Measurements from ENCODE around the gene PPCS. TPM values are rescaled to one million over a fixed set of nuclear protein-coding genes. Genes with fewer than 3 reads are reported as not detected.

PPCS gene
- total RNA-seq, 2 donors from 2014 or later: 71.2 to 101 TPM

DNA sequence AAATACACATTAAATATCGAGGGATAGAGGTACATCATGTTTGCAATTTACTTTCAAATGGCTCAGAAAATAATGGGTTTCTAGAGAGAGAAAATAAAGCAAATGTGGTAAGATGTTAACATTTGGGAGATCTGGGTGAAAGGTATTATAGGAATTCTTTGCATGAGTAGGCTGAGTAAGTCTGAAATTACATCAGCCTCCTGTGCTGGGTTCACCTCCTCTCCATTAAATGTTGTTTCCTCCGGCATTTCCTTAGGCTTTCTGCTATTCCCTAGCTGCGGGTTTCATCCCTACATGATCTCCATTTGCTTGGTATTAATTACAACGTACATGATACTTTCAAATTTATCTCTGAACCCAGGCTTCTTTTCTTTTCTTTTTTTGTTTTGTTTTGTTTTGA lies 32.1 kb upstream of the PPCS start:
- Histone ChIP-seq H3K36me3 (no peaks in the 10 kb centered on the region), H3K4me1 (replicated peaks) (no peaks in the 10 kb centered on the region), H3K4me3 (no peak overlapping the region), H3K9me3 (no peaks in the 10 kb centered on the region), H3K27ac (no peak overlapping the region), H3K27me3 (replicated peaks; ENCODE audit: insufficient read depth) (no peaks in the 10 kb centered on the region)
- no peak for TF ChIP-seq POLR2A (IDR thresholded peaks at IDR 0.05)
- TF ChIP-seq, protein P1, sequence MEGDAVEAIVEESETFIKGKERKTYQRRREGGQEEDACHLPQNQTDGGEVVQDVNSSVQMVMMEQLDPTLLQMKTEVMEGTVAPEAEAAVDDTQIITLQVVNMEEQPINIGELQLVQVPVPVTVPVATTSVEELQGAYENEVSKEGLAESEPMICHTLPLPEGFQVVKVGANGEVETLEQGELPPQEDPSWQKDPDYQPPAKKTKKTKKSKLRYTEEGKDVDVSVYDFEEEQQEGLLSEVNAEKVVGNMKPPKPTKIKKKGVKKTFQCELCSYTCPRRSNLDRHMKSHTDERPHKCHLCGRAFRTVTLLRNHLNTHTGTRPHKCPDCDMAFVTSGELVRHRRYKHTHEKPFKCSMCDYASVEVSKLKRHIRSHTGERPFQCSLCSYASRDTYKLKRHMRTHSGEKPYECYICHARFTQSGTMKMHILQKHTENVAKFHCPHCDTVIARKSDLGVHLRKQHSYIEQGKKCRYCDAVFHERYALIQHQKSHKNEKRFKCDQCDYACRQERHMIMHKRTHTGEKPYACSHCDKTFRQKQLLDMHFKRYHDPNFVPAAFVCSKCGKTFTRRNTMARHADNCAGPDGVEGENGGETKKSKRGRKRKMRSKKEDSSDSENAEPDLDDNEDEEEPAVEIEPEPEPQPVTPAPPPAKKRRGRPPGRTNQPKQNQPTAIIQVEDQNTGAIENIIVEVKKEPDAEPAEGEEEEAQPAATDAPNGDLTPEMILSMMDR (IDR thresholded peaks at IDR 0.05): no peak
- no peak for TF ChIP-seq POLR2AphosphoS5 (IDR thresholded peaks at IDR 0.05)
- WGBS: 93% methylated on average over 4 of the region's 4 CpGs
- intact Hi-C loops (cut with DNase I): no loop called here
- DNase-seq (ENCODE audit: low spot score): no peak

DNA sequence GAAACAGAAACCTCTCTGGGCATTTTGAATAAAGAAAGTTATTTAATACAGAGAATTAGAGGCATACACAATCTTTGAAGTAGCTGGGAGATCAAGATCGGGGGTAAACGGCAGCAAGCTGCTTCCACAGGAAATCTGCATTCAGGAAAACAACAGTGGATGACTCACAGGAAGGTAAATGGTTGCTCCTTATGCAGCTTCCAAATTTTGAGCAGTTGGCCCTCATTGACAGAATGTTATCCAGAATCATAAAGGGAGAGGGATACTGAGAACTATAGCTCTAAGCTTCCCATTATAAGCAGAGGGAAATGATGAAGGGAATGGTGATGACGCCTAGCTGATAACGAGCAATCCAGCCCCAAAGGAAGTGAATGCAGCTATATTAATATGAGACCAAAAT lies 29.1 kb upstream of the PPCS start:
- no peak for DNase-seq (ENCODE audit: low spot score)
- no peaks in the 10 kb centered on the region for H3K9me3 ChIP-seq
- intact Hi-C loops (cut with DNase I): no loop called here
- H3K27me3 ChIP-seq (replicated peaks; ENCODE audit: insufficient read depth): no peaks in the 10 kb centered on the region
- TF ChIP-seq POLR2A (IDR thresholded peaks at IDR 0.05): no peak
- TF ChIP-seq, protein P1 (IDR thresholded peaks at IDR 0.05): no peak
- no peak for TF ChIP-seq POLR2AphosphoS5 (IDR thresholded peaks at IDR 0.05)
- no peaks in the 10 kb centered on the region for H3K4me1 ChIP-seq (replicated peaks)
- no peak overlapping the region for H3K4me3 ChIP-seq
- H3K27ac ChIP-seq: no peak overlapping the region
- 83% methylated on average over 4 of the region's 4 CpGs for WGBS
- no peaks in the 10 kb centered on the region for H3K36me3 ChIP-seq

DNA sequence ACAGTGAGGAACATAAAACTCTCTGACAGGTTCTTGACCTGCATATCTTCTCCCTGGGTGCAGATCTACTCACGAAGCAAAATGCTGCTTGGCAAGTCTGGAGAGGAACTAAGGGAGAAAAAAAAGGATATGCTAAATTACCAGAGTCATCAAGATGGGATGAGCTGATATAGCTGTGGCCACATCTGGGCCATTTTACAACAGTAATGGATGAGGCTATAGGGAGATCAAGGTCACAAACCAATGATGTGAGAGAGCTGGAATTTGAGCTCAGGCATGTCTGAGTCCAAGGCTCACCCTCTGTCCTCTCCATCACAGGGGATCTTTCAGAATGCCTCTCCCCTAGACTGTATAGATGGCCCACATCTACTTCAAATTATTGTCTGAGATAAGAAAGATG lies 26.7 kb upstream of the PPCS start:
- DNase-seq (ENCODE audit: low spot score): no peak
- Histone ChIP-seq H3K9me3 (no peaks in the 10 kb centered on the region), H3K36me3 (no peaks in the 10 kb centered on the region), H3K27ac (no peak overlapping the region), H3K4me1 (replicated peaks) (no peaks in the 10 kb centered on the region), H3K4me3 (no peak overlapping the region), H3K27me3 (replicated peaks; ENCODE audit: insufficient read depth) (no peaks in the 10 kb centered on the region)
- no peak for TF ChIP-seq POLR2A (IDR thresholded peaks at IDR 0.05)
- no peak for TF ChIP-seq POLR2AphosphoS5 (IDR thresholded peaks at IDR 0.05)
- TF ChIP-seq, protein P1 (IDR thresholded peaks at IDR 0.05): no peak
- intact Hi-C loops (cut with DNase I): no loop called here
- WGBS: 64% methylated on average over 1 of the region's 1 CpG

DNA sequence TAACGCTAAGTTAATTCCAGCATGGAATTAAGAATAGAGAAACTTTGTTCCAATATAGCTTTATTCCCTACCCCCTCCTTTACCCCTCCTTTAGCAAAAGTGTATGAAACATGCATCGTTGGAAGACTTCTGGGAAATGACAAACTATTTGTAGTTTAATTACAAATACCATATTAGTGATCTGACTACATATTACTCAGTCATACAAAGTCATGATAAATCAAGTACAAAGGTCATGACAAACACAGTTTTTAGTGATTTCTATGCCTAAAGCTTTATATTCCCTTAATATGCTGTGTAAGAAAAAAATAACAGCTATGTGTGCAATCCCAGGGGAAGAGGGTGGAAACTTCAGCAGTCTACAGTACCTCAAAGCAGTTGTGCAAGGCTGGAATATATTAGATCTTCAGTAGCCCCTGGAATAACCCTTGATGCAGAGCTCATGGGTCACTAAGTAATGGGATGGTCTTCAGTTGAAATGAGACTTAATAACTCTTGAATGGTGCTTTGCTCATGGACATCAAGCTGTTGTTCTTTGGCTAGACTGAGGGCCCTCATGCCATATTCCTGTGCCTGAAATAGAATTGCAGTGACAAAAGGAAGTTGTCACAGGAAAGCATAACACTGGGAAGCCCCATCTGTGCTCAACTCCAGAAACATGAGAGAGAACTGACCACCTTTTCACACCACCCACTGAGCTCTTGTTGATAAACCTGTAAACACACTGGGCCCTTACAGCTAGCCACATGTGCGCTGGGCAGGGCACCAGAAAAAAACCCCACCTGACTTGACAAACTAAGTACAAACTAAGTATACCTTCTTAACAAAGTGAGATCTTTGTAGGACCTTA lies 25.8 kb upstream of the PPCS start:
- 88% methylated on average over 3 of the region's 3 CpGs for WGBS
- intact Hi-C loops (cut with DNase I): no loop called here

More for the DNA sequence above, 25.8 kb upstream of the PPCS start:
- H3K4me3 ChIP-seq: no peak overlapping the region
- H3K27ac ChIP-seq: no peak overlapping the region
- no peaks in the 10 kb centered on the region for H3K36me3 ChIP-seq
- no peaks in the 10 kb centered on the region for H3K9me3 ChIP-seq
- H3K27me3 ChIP-seq (replicated peaks; ENCODE audit: insufficient read depth): no peaks in the 10 kb centered on the region
- TF ChIP-seq POLR2AphosphoS5 (IDR thresholded peaks at IDR 0.05) (no peak), POLR2A (IDR thresholded peaks at IDR 0.05) (no peak)
- TF ChIP-seq, protein P1 (IDR thresholded peaks at IDR 0.05): no peak
- DNase-seq (ENCODE audit: low spot score): no peak
- no peaks in the 10 kb centered on the region for H3K4me1 ChIP-seq (replicated peaks)

Measured in prostate gland (tissue), 2 donors.